Stimulated activated CD4-positive, alpha-beta T cell treated with anti-CD3 and anti-CD28 coated beads, Interleukin-4, amount 100 ng/mL, for 1 hour (primary cell): Measurements from ENCODE around the gene KIF19.
"Not testable (repeated sequence)": the region's sequence is repeated elsewhere in the genome, so short reads cannot be mapped to it uniquely, and the experiment has no call there.

Experiments
- DNase-seq: peaks from one replicate; pipeline ENCODE4 v3.0.0-alpha.2; 2020

The KIF19 gene

GRCh38 chr17:74390680-74391653 is 64.9 kb downstream of the KIF19 start:
- no peak for DNase-seq

GRCh38 chr17:74391771-74392170 is 65.7 kb downstream of the KIF19 start:
- DNase-seq, result no peak

- no peak for DNase-seq
Observed at GRCh38 chr17:74392848-74393247, 66.8 kb downstream of the KIF19 start.

GRCh38 chr17:74393346-74393942 is 67.4 kb downstream of the KIF19 start:
- DNase-seq, result no peak

- DNase-seq, result no peak
Observed at GRCh38 chr17:74394275-74394950, 68.4 kb downstream of the KIF19 start.

GRCh38 chr17:74394977-74395376 is 69.0 kb downstream of the KIF19 start:
- no peak for DNase-seq

GRCh38 chr17:74396567-74396966 is 70.5 kb downstream of the KIF19 start:
- no peak for DNase-seq

GRCh38 chr17:74402048-74402447 is 76.0 kb downstream of the KIF19 start:
- DNase-seq, result no peak

- DNase-seq, result no peak
Observed at GRCh38 chr17:74403512-74404137, 77.6 kb downstream of the KIF19 start.

- no peak for DNase-seq
Observed at GRCh38 chr17:74404218-74404617, 78.2 kb downstream of the KIF19 start.

- no peak for DNase-seq
Observed at GRCh38 chr17:74404789-74405188, 78.8 kb downstream of the KIF19 start.

- not testable (repeated sequence) for DNase-seq
Observed at GRCh38 chr17:74405311-74405710, 79.3 kb downstream of the KIF19 start.
